ENCODE data around the gene HEATR1.

The HEATR1 gene

GRCh38 chr1:236603991-236604904, at the start of gene HEATR1:
Gene HEATR1, minus strand, starts transcription at chr1:236604516. Its CDS starts 421 bp downstream, at chr1:236604095.
- peak within 1 kb of the TSS; percentile 84 for H3K4me3 ChIP-seq (ENCODE audit: low read depth, low read length)
- DNase-seq (ENCODE audit: low read depth), result peak; percentile 95
- no peak for TF ChIP-seq CTCF (IDR thresholded peaks at IDR 0.05; ENCODE audit: low read depth, low read length)
- TF ChIP-seq MYC (IDR thresholded peaks at IDR 0.05; ENCODE audit: low read depth, low read length), result peak; percentile 93
- TF ChIP-seq MAX (IDR thresholded peaks at IDR 0.05; ENCODE audit: low read depth, low read length), result peak; percentile 90
- TF ChIP-seq POLR2A (IDR thresholded peaks at IDR 0.05; ENCODE audit: extremely low read depth, insufficient read length), result peak; percentile 69

- H3K4me3 ChIP-seq (ENCODE audit: low read depth, low read length), result no peak overlapping the region
- TF ChIP-seq MYC (IDR thresholded peaks at IDR 0.05; ENCODE audit: low read depth, low read length) (no peak), MAX (IDR thresholded peaks at IDR 0.05; ENCODE audit: low read depth, low read length) (no peak), POLR2A (IDR thresholded peaks at IDR 0.05; ENCODE audit: extremely low read depth, insufficient read length) (no peak), CTCF (IDR thresholded peaks at IDR 0.05; ENCODE audit: low read depth, low read length) (no peak)
- DNase-seq (ENCODE audit: low read depth), result no peak
Measured at GRCh38 chr1:236645016-236645680, 40.8 kb upstream of the HEATR1 start.

GRCh38 chr1:236642763-236643162, 38.4 kb upstream of the HEATR1 start:
- TF ChIP-seq MAX (IDR thresholded peaks at IDR 0.05; ENCODE audit: low read depth, low read length) (no peak), MYC (IDR thresholded peaks at IDR 0.05; ENCODE audit: low read depth, low read length) (no peak), CTCF (IDR thresholded peaks at IDR 0.05; ENCODE audit: low read depth, low read length) (no peak), POLR2A (IDR thresholded peaks at IDR 0.05; ENCODE audit: extremely low read depth, insufficient read length) (no peak)

GRCh38 chr1:236639686-236640085, 35.4 kb upstream of the HEATR1 start:
- TF ChIP-seq MYC (IDR thresholded peaks at IDR 0.05; ENCODE audit: low read depth, low read length), result no peak
- no peak for TF ChIP-seq CTCF (IDR thresholded peaks at IDR 0.05; ENCODE audit: low read depth, low read length)

More at GRCh38 chr1:236642763-236643162, 38.4 kb upstream of the HEATR1 start:
- no peak overlapping the region for H3K4me3 ChIP-seq (ENCODE audit: low read depth, low read length)
- no peak for DNase-seq (ENCODE audit: low read depth)

GRCh38 chr1:236638945-236639344, 34.6 kb upstream of the HEATR1 start:
- H3K4me3 ChIP-seq (ENCODE audit: low read depth, low read length), result no peak overlapping the region
- DNase-seq (ENCODE audit: low read depth), result no peak
- TF ChIP-seq CTCF (IDR thresholded peaks at IDR 0.05; ENCODE audit: low read depth, low read length), result no peak
- no peak for TF ChIP-seq MAX (IDR thresholded peaks at IDR 0.05; ENCODE audit: low read depth, low read length)
- no peak for TF ChIP-seq POLR2A (IDR thresholded peaks at IDR 0.05; ENCODE audit: extremely low read depth, insufficient read length)
- TF ChIP-seq MYC (IDR thresholded peaks at IDR 0.05; ENCODE audit: low read depth, low read length), result no peak

More at GRCh38 chr1:236639686-236640085, 35.4 kb upstream of the HEATR1 start:
- no peak overlapping the region for H3K4me3 ChIP-seq (ENCODE audit: low read depth, low read length)
- DNase-seq (ENCODE audit: low read depth), result no peak
